ENCODE measurements around the gene CEP135.

Gene CEP135

DNA sequence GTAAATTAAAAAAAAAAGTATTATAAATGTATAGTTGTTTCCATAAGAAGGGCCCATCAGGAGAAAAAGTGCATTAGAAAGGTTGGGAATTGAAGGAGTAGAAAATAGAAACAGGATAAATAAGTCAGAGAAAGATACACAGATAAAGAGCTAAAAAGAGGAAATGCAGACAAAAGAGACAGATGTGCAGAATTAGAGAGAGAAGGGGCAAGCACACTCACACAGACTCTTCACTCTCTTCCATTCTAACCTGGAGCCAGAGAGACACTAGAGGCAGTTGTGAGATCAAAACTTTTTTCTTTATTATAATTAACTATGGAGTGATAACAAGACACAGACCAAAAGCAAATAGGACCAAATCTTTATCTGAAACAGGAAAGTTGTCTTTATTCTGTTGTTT, 134.1 kb downstream of the CEP135 start:
- no peak for DNase-seq
